Activated CD4-positive, alpha-beta memory T cell treated with anti-CD3 and anti-CD28 coated beads for 36 hours (primary cell): ENCODE measurements around the gene IGSF3. TPM values are rescaled to one million over a fixed set of nuclear protein-coding genes. Genes with fewer than 3 reads are reported as not detected.
"Not testable (repeated sequence)": the region's sequence is repeated elsewhere in the genome, so short reads cannot be mapped to it uniquely, and the experiment has no call there.

Experiments used
- CTCF ChIA-PET: fragments of 350-600 bp; sonication (Branson Sonifier 250); formaldehyde crosslinking; loops from one replicate; lab custom pipeline; 2021; ENCODE audit warnings: antibody characterized with exemption, inconsistent platforms; lab: Charles Lee
- POLR2A ChIA-PET: fragments of 350-600 bp; sonication (Branson Sonifier 250); formaldehyde crosslinking; loops from one replicate; lab custom pipeline; 2021; ENCODE audit warnings: antibody characterized with exemption; lab: Charles Lee
- DNase-seq: peaks from one replicate; pipeline ENCODE4 v3.0.0-alpha.2; 2020
- H3K27ac Mint-ChIP-seq: one replicate; pipeline ENCODE4 v1.8.0; 2021; ENCODE audit warnings: mixed read lengths
- H3K27me3 Mint-ChIP-seq: one replicate; pipeline ENCODE4 v1.8.0; 2021; ENCODE audit warnings: mixed read lengths
- H3K36me3 Mint-ChIP-seq: one replicate; pipeline ENCODE4 v1.8.0; 2021; ENCODE audit warnings: mixed read lengths
- H3K4me1 Mint-ChIP-seq: one replicate; pipeline ENCODE4 v1.8.0; 2021; ENCODE audit warnings: low read depth, mixed read lengths
- H3K4me3 Mint-ChIP-seq: one replicate; pipeline ENCODE4 v1.8.0; 2021; ENCODE audit warnings: mild to moderate bottlenecking, mixed read lengths
- H3K9me3 Mint-ChIP-seq: one replicate; pipeline ENCODE4 v1.8.0; 2021; ENCODE audit warnings: mixed read lengths
- intact Hi-C: fragments of 100-400 bp; cut with micrococcal nuclease; formaldehyde crosslinking; loops from one replicate; pipeline ENCODE4 v1.15.1; 2023
- total RNA-seq, 2 experiments: library from RNA; stranded (reverse); gene quantifications; one replicate each; pipeline ENCODE4 v1.2.3, GENCODE V29; 2021

IGSF3 gene
- total RNA-seq, 2 experiments from 2014 or later: 4.1 to 4.2 TPM

GRCh38 chr1:116620392-116620791 is 47.1 kb downstream of the IGSF3 start:
- intact Hi-C loops, H3K27me3 Mint-ChIP-seq, H3K4me1 Mint-ChIP-seq, DNase-seq, H3K27ac Mint-ChIP-seq, CTCF ChIA-PET, H3K9me3 Mint-ChIP-seq, H3K36me3 Mint-ChIP-seq, H3K4me3 Mint-ChIP-seq, POLR2A ChIA-PET: not testable (repeated sequence)

- H3K36me3 Mint-ChIP-seq, DNase-seq, H3K27me3 Mint-ChIP-seq, H3K27ac Mint-ChIP-seq, intact Hi-C loops, H3K4me1 Mint-ChIP-seq, H3K9me3 Mint-ChIP-seq, H3K4me3 Mint-ChIP-seq, CTCF ChIA-PET, POLR2A ChIA-PET: not testable (repeated sequence)
Measured at GRCh38 chr1:116619106-116619505, 48.4 kb downstream of the IGSF3 start.

GRCh38 chr1:116617808-116618207 is 49.7 kb downstream of the IGSF3 start:
- CTCF ChIA-PET: not testable (repeated sequence)

GRCh38 chr1:116613825-116614224 is 53.7 kb downstream of the IGSF3 start:
- H3K4me1 Mint-ChIP-seq: peaks cover 16% of the 10 kb centered on the region
- H3K27me3 Mint-ChIP-seq, H3K27ac Mint-ChIP-seq, H3K4me3 Mint-ChIP-seq, DNase-seq, CTCF ChIA-PET, H3K36me3 Mint-ChIP-seq, H3K9me3 Mint-ChIP-seq, POLR2A ChIA-PET, intact Hi-C loops: not testable (repeated sequence)

More at GRCh38 chr1:116617808-116618207, 49.7 kb downstream of the IGSF3 start:
- H3K27ac Mint-ChIP-seq, H3K9me3 Mint-ChIP-seq, H3K36me3 Mint-ChIP-seq, DNase-seq, H3K4me1 Mint-ChIP-seq, H3K4me3 Mint-ChIP-seq, intact Hi-C loops, H3K27me3 Mint-ChIP-seq, POLR2A ChIA-PET: not testable (repeated sequence)

- H3K27ac Mint-ChIP-seq: peak overlapping the region; percentile 34
- H3K4me3 Mint-ChIP-seq: peak overlapping the region; percentile 10
- peaks cover 42% of the 10 kb centered on the region for H3K4me1 Mint-ChIP-seq
- POLR2A ChIA-PET, H3K9me3 Mint-ChIP-seq, H3K27me3 Mint-ChIP-seq, intact Hi-C loops, H3K36me3 Mint-ChIP-seq, DNase-seq: not testable (repeated sequence)
- CTCF ChIA-PET: interaction anchor here (2.1 kb wide), 1 partner anchor 14 kb away, joined by 6 read pairs; no protein-coding TSS in a partner anchor
Measured at GRCh38 chr1:116609801-116610371, 57.6 kb downstream of the IGSF3 start.

GRCh38 chr1:116608841-116609240 is 58.7 kb downstream of the IGSF3 start:
- H3K36me3 Mint-ChIP-seq, intact Hi-C loops, DNase-seq, POLR2A ChIA-PET, H3K27me3 Mint-ChIP-seq, H3K9me3 Mint-ChIP-seq: not testable (repeated sequence)
- Mint-ChIP-seq H3K4me3 (peak overlapping the region; percentile 70), H3K4me1 (peaks cover 42% of the 10 kb centered on the region), H3K27ac (peak overlapping the region; percentile 82)
- CTCF ChIA-PET: interaction anchor here (2.1 kb wide), 1 partner anchor 13 kb away, joined by 6 read pairs; no protein-coding TSS in a partner anchor

GRCh38 chr1:116608151-116608550 is 59.4 kb downstream of the IGSF3 start:
- intact Hi-C loops: not testable (repeated sequence)

GRCh38 chr1:116607463-116607862 is 60.1 kb downstream of the IGSF3 start:
- intact Hi-C loops, POLR2A ChIA-PET, DNase-seq, H3K36me3 Mint-ChIP-seq, H3K9me3 Mint-ChIP-seq, H3K27me3 Mint-ChIP-seq: not testable (repeated sequence)
- peak overlapping the region; percentile 70 for H3K4me3 Mint-ChIP-seq
- peak overlapping the region; percentile 82 for H3K27ac Mint-ChIP-seq
- peaks cover 45% of the 10 kb centered on the region for H3K4me1 Mint-ChIP-seq
- CTCF ChIA-PET: interaction anchor here (1.0 kb wide), 1 partner anchor 12 kb away, joined by 3 read pairs; no protein-coding TSS in a partner anchor

More at GRCh38 chr1:116608151-116608550, 59.4 kb downstream of the IGSF3 start:
- H3K9me3 Mint-ChIP-seq, DNase-seq, H3K27me3 Mint-ChIP-seq, H3K36me3 Mint-ChIP-seq: not testable (repeated sequence)
- ChIA-PET POLR2A (interaction anchor here (0.6 kb wide), 1 partner anchor 39 kb away, joined by 3 read pairs; no protein-coding TSS in a partner anchor), CTCF (interaction anchor here (1.0 to 2.1 kb wide), 2 partner anchors 12 kb away, joined by 3 to 6 read pairs; no protein-coding TSS in a partner anchor)
- Mint-ChIP-seq H3K27ac (peak overlapping the region; percentile 82), H3K4me3 (peak overlapping the region; percentile 70), H3K4me1 (peaks cover 42% of the 10 kb centered on the region)

- Mint-ChIP-seq H3K4me1 (peaks cover 45% of the 10 kb centered on the region), H3K27ac (peak overlapping the region; percentile 49), H3K4me3 (peak overlapping the region; percentile 46)
- H3K36me3 Mint-ChIP-seq, H3K9me3 Mint-ChIP-seq, CTCF ChIA-PET, intact Hi-C loops, H3K27me3 Mint-ChIP-seq, POLR2A ChIA-PET: not testable (repeated sequence)
- peak; percentile 31 for DNase-seq
Measured at GRCh38 chr1:116606067-116606466, 61.5 kb downstream of the IGSF3 start.

GRCh38 chr1:116605315-116605714 is 62.2 kb downstream of the IGSF3 start:
- no peaks in the 10 kb centered on the region for H3K9me3 Mint-ChIP-seq
- no peak overlapping the region for H3K4me3 Mint-ChIP-seq
- DNase-seq: no peak
- intact Hi-C loops: no loop called here
- peaks cover 42% of the 10 kb centered on the region for H3K4me1 Mint-ChIP-seq
- H3K27ac Mint-ChIP-seq: no peak overlapping the region
- H3K27me3 Mint-ChIP-seq: no peaks in the 10 kb centered on the region
- ChIA-PET POLR2A (no interaction called here), CTCF (no interaction called here)
- no peaks in the 10 kb centered on the region for H3K36me3 Mint-ChIP-seq

GRCh38 chr1:116604408-116604807 is 63.1 kb downstream of the IGSF3 start:
- intact Hi-C loops, DNase-seq, H3K9me3 Mint-ChIP-seq, H3K27me3 Mint-ChIP-seq, H3K27ac Mint-ChIP-seq, H3K36me3 Mint-ChIP-seq, POLR2A ChIA-PET, CTCF ChIA-PET, H3K4me3 Mint-ChIP-seq: not testable (repeated sequence)
- H3K4me1 Mint-ChIP-seq: peaks cover 32% of the 10 kb centered on the region

GRCh38 chr1:116603646-116604045 is 63.9 kb downstream of the IGSF3 start:
- H3K9me3 Mint-ChIP-seq, POLR2A ChIA-PET, DNase-seq, H3K27ac Mint-ChIP-seq, H3K27me3 Mint-ChIP-seq, H3K36me3 Mint-ChIP-seq, intact Hi-C loops, H3K4me3 Mint-ChIP-seq, CTCF ChIA-PET: not testable (repeated sequence)
- H3K4me1 Mint-ChIP-seq: peaks cover 28% of the 10 kb centered on the region

- H3K4me3 Mint-ChIP-seq, H3K27ac Mint-ChIP-seq, POLR2A ChIA-PET, intact Hi-C loops, H3K9me3 Mint-ChIP-seq, H3K27me3 Mint-ChIP-seq, DNase-seq, H3K36me3 Mint-ChIP-seq: not testable (repeated sequence)
- CTCF ChIA-PET: interaction anchor here (1.1 kb wide), 1 partner anchor 25 kb away, joined by 4 read pairs; no protein-coding TSS in a partner anchor
- peaks cover 19% of the 10 kb centered on the region for H3K4me1 Mint-ChIP-seq
Measured at GRCh38 chr1:116599369-116599768, 68.2 kb downstream of the IGSF3 start.
